ENCODE results near the gene CRADD. TPM values are rescaled to one million over a fixed set of nuclear protein-coding genes. Genes with fewer than 3 reads are reported as not detected.

Gene CRADD
- total RNA-seq, 4 donors from 2014 or later = 16.1 to 43.3 (median 26.5) TPM

DNA sequence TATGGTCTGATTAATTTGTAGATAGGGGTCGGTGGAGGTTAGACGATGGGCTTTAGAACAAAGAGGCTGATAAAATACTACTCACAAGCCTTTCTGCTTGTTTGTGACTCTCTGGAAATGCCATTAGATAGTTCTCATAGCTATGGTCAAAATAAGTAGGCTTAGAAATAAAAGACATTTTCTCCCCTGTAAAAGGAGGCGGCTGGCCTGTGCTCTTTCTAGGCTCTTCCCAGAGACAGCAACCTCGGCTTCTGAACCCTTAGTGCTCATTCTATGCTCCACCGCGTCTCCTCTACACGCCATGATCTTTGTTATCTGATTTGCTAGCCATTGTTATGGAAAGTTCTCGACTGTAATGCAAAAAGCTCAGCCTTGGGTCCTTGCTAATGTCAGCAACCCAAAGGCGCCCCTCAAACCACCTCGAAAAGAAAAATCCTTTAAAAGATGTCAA lies 64.5 kb downstream of the CRADD start:
- intact Hi-C loops (cut with DNase I; ENCODE audit: low total_unique reads) = no loop called here
- no peak for DNase-seq (ENCODE audit: low spot score in 2 of 2)
- TF ChIP-seq POLR2A (IDR thresholded peaks at IDR 0.05) = no peak
- TF ChIP-seq, protein P1, sequence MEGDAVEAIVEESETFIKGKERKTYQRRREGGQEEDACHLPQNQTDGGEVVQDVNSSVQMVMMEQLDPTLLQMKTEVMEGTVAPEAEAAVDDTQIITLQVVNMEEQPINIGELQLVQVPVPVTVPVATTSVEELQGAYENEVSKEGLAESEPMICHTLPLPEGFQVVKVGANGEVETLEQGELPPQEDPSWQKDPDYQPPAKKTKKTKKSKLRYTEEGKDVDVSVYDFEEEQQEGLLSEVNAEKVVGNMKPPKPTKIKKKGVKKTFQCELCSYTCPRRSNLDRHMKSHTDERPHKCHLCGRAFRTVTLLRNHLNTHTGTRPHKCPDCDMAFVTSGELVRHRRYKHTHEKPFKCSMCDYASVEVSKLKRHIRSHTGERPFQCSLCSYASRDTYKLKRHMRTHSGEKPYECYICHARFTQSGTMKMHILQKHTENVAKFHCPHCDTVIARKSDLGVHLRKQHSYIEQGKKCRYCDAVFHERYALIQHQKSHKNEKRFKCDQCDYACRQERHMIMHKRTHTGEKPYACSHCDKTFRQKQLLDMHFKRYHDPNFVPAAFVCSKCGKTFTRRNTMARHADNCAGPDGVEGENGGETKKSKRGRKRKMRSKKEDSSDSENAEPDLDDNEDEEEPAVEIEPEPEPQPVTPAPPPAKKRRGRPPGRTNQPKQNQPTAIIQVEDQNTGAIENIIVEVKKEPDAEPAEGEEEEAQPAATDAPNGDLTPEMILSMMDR (IDR thresholded peaks at IDR 0.05) = no peak
- H3K4me3 ChIP-seq (ENCODE audit: low read depth, poor library complexity, severe bottlenecking) = peak overlapping the region; percentile 4
- 20 to 27% methylated on average over 10 of the region's 10 CpGs for WGBS, 2 donors

DNA sequence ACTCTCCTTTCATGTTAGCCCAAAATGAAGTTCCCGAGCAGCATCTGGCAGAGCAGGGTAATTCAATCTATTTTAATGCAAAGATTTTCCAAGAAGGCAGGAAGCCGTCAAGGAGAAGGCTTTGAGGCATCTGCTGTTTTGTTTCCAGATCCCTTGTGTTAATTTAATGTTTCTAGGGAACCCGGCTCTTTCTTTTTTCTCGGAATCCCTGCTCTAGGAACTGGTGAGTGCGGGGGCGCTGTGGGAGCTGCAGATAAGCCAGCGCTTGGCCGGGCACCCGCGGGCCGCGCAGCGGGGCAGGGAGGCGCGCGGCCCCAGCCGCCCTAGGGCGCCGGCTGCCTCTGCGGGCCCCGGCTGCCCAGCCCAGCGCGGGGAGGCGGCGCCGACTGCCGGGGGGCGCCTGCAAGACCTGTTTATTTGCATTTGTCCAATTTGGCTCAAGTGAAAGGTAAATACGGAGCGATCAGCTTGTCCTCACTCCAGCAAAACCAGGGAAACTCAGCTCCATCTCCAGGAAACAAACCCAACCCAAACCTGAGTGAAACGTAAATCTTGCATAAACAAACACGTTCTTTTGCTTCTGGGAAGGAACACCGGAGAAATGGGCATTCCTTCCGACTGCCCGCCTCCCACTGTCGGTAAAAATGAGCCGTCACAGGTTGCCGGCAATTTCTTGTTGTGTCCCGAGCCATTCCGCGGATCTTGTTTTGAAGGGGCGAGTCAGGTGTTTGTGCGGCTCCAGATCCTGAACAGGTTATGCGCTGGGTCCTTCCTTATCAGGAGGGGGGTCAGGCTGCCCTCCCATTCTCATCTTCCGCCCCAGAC lies 65.1 kb downstream of the CRADD start:
- 1 to 2% methylated on average over 45 of the region's 45 CpGs for WGBS, 2 donors
- DNase-seq (ENCODE audit: low spot score in 2 of 2) = peak; percentile 58 to 93
- intact Hi-C loops (cut with DNase I; ENCODE audit: low total_unique reads) = no loop called here
- H3K4me3 ChIP-seq (ENCODE audit: low read depth, poor library complexity, severe bottlenecking) = peak overlapping the region; percentile 35
- TF ChIP-seq, protein P1 (IDR thresholded peaks at IDR 0.05) = no peak
- no peak for TF ChIP-seq POLR2A (IDR thresholded peaks at IDR 0.05)

DNA sequence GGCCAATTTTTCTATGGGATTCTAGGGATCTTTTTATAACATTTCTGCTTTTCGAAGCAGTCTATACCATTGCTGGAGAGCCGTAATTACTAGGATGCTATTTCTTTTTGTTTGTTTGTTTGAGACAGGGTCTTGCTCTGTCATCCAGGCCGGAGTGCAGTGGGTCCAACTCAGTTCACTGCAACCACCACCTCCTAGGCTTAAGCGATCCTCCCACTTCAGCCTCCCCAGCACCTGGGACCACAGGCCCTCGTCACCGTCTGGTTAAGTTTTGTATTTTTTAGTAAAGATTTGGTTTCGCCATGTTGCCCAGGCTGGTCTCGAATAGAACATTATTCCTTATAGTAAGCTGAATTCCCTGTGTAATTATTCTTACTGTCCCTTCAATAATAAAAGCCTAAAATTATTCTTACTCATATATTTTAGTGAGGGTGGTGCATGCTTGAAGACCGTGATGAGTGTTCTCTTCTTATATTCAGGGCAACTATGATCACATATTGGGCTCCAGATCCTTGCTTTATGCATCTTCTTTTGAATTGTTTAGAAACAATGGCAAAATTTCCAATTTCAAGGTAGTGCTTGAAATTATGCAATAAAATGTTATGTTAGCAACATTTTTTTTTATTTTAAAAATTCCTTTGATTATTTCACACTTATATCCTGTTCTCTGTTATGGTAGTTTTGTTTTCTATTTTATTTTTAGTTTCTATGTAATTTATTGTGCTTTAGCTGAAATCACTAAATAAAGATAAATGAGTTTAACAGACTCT lies 66.2 kb downstream of the CRADD start:
- intact Hi-C loops (cut with DNase I; ENCODE audit: low total_unique reads) = no loop called here
- TF ChIP-seq, protein P1 (IDR thresholded peaks at IDR 0.05) = no peak
- TF ChIP-seq POLR2A (IDR thresholded peaks at IDR 0.05) = no peak
- H3K4me3 ChIP-seq (ENCODE audit: low read depth, poor library complexity, severe bottlenecking) = no peak overlapping the region
- WGBS, 2 donors = 92 to 93% methylated on average over 9 of the region's 9 CpGs
- DNase-seq (ENCODE audit: low spot score in 2 of 2) = no peak

DNA sequence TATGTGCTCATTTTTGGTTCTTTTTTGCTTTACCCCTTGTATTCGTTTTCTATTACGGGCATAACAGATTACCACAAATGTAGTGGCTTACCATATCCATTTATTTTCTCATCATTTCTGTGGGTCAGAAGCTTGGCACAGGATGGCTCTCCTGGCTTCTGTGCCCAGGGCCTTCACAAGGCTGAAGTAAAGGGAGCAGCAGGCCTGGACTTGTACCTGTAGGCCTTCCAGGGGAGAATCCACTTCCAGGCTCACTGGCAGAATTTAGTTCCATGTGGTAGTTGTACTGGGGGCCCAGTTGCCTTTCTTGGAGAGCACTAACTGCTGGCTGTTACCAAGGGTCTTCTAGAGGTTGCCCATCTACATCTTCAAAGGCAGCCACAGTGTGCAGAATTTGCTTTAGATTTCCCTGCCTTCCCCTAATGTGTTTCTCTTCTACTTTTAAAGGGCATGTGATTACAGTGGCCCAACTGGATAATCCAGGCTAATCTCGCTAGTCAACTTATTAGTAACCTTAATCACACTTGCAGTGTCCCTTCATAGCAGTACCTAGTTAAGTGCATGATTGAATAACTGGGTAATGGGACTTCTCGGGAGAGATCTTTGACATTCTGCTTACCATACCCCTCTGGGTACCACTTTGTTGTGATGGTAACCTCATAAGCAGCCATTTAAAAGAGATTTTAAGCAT lies 67.0 kb downstream of the CRADD start:
- TF ChIP-seq POLR2A (IDR thresholded peaks at IDR 0.05) = no peak
- TF ChIP-seq, protein P1 (IDR thresholded peaks at IDR 0.05) = no peak
- no peak overlapping the region for H3K4me3 ChIP-seq (ENCODE audit: low read depth, poor library complexity, severe bottlenecking)
- 88 to 91% methylated on average over 4 of the region's 4 CpGs for WGBS, 2 donors
- no peak for DNase-seq (ENCODE audit: low spot score in 2 of 2)
- intact Hi-C loops (cut with DNase I; ENCODE audit: low total_unique reads) = no loop called here

GRCh38 chr12:93745286-93745685 lies 68.1 kb downstream of the CRADD start:
- no peak for TF ChIP-seq POLR2A (IDR thresholded peaks at IDR 0.05)
- TF ChIP-seq, protein P1 (IDR thresholded peaks at IDR 0.05) = no peak
- no peak overlapping the region for H3K4me3 ChIP-seq (ENCODE audit: low read depth, poor library complexity, severe bottlenecking)
- intact Hi-C loops (cut with DNase I; ENCODE audit: low total_unique reads) = no loop called here
- WGBS, 2 donors = 92 to 93% methylated on average over 2 of the region's 2 CpGs
- DNase-seq (ENCODE audit: low spot score in 2 of 2) = no peak
